ENCODE measurements around the gene UBE2E3.

UBE2E3 gene

GRCh38 chr2:180980106-180980942 is at the start of gene UBE2E3:
TSS of gene UBE2E3 (plus strand) at chr2:180980605. CDS start at chr2:180982043, 1,438 bp downstream.
- peak; percentile 81 to 91 (median 85) for DNase-seq

GRCh38 chr2:180931841-180932240 is 48.6 kb upstream of the UBE2E3 start:
- DNase-seq = no peak

- no peak for DNase-seq
Observed at GRCh38 chr2:180933332-180933731, 47.1 kb upstream of the UBE2E3 start.

- DNase-seq = no peak
Observed at GRCh38 chr2:180934911-180935310, 45.5 kb upstream of the UBE2E3 start.

- DNase-seq = peak; percentile 51 to 73 (median 55)
Observed at GRCh38 chr2:180937480-180937879, 42.9 kb upstream of the UBE2E3 start.

GRCh38 chr2:180938451-180938850 is 42.0 kb upstream of the UBE2E3 start:
- DNase-seq = no peak

- DNase-seq = no peak
Observed at GRCh38 chr2:180943275-180943674, 37.1 kb upstream of the UBE2E3 start.

- no peak for DNase-seq
Observed at GRCh38 chr2:180944372-180944771, 36.0 kb upstream of the UBE2E3 start.

GRCh38 chr2:180947208-180947689 is 33.2 kb upstream of the UBE2E3 start:
- no peak for DNase-seq

GRCh38 chr2:180949896-180950295 is 30.5 kb upstream of the UBE2E3 start:
- no peak for DNase-seq

GRCh38 chr2:180952082-180952481 is 28.3 kb upstream of the UBE2E3 start:
- DNase-seq = no peak

- DNase-seq = no peak
Observed at GRCh38 chr2:180952731-180953336, 27.6 kb upstream of the UBE2E3 start.

- DNase-seq = no peak
Observed at GRCh38 chr2:180953550-180953949, 26.9 kb upstream of the UBE2E3 start.

GRCh38 chr2:180955101-180955500 is 25.3 kb upstream of the UBE2E3 start:
- no peak for DNase-seq

GRCh38 chr2:180959787-180960186 is 20.6 kb upstream of the UBE2E3 start:
- DNase-seq = no peak

GRCh38 chr2:180960982-180961381 is 19.4 kb upstream of the UBE2E3 start:
- DNase-seq = no peak

GRCh38 chr2:180962727-180963314 is 17.6 kb upstream of the UBE2E3 start:
- DNase-seq = no peak

- DNase-seq = no peak
Observed at GRCh38 chr2:180966378-180966777, 14.0 kb upstream of the UBE2E3 start.

GRCh38 chr2:180969124-180969523 is 11.3 kb upstream of the UBE2E3 start:
- DNase-seq = no peak

GRCh38 chr2:180970016-180970415 is 10.4 kb upstream of the UBE2E3 start:
- DNase-seq = no peak

- no peak for DNase-seq
Observed at GRCh38 chr2:180971811-180972210, 8.6 kb upstream of the UBE2E3 start.

- DNase-seq = no peak
Observed at GRCh38 chr2:180975585-180975984, 4.8 kb upstream of the UBE2E3 start.

- no peak for DNase-seq
Observed at GRCh38 chr2:180978903-180979748, 1.3 kb upstream of the UBE2E3 start.
